ENCODE data around the gene PDE8A. TPM values are rescaled to one million over a fixed set of nuclear protein-coding genes. Genes with fewer than 3 reads are reported as not detected.

The PDE8A gene
- total and polyA plus RNA-seq, 2 of the 4 experiments (the other 2 are of a cell fraction): 32.4 to 35.9 TPM

DNA sequence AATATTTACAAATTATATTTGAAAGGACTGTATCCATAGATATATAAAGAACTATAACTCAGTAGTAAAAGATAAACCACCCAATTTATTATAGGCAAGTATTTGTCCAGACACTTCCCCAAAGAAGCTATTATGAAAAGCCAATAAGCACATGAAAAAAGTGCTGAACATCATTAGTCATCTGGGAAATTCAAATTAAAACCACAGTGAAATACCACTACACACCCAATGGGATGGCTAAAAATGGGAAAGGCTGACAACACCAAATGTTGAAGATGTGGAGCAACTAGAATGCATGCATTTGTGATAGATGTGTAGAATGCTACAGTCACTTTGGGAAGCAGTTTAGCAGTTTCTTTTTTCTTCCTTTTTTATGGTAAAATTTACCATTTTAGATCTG, 147.0 kb downstream of the PDE8A start:
- H3K4me2 ChIP-seq (ENCODE audit: low read depth, low read length): no peak overlapping the region
- TF ChIP-seq POLR2A (IDR thresholded peaks at IDR 0.05; ENCODE audit: low read depth, low read length) (no peak), MAZ (IDR thresholded peaks at IDR 0.05; ENCODE audit: borderline replicate concordance, low read depth, low read length) (no peak), NFE2L2 (IDR thresholded peaks at IDR 0.05; ENCODE audit: low read depth, low read length) (no peak), BHLHE40 (IDR thresholded peaks at IDR 0.05; ENCODE audit: low read depth, low read length) (no peak), RFX5 (IDR thresholded peaks at IDR 0.05; ENCODE audit: low read depth, low read length) (no peak), RAD21 (IDR thresholded peaks at IDR 0.05; ENCODE audit: low read length) (no peak), CEBPB (IDR thresholded peaks at IDR 0.05; ENCODE audit: low read depth, low read length) (no peak), SMC3 (IDR thresholded peaks at IDR 0.05; ENCODE audit: low read depth, low read length) (no peak), MXI1 (IDR thresholded peaks at IDR 0.05; ENCODE audit: borderline replicate concordance, low read depth, low read length) (no peak)
- TF ChIP-seq, protein P1, sequence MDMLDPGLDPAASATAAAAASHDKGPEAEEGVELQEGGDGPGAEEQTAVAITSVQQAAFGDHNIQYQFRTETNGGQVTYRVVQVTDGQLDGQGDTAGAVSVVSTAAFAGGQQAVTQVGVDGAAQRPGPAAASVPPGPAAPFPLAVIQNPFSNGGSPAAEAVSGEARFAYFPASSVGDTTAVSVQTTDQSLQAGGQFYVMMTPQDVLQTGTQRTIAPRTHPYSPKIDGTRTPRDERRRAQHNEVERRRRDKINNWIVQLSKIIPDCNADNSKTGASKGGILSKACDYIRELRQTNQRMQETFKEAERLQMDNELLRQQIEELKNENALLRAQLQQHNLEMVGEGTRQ (IDR thresholded peaks at IDR 0.05; ENCODE audit: low read depth, low read length): no peak
- no peak overlapping the region for H3K27ac ChIP-seq (ENCODE audit: insufficient read depth, low read length)
- no peak overlapping the region for H4K5ac ChIP-seq (ENCODE audit: low read depth, low read length)
- no peaks in the 10 kb centered on the region for H3K9me3 ChIP-seq (ENCODE audit: control insufficient read depth, insufficient read depth, low read length)
- no peak overlapping the region for H2BK120ac ChIP-seq (ENCODE audit: low read depth, low read length)
- no peak overlapping the region for H2BK5ac ChIP-seq (ENCODE audit: low read depth, low read length, poor library complexity, severe bottlenecking)
- peaks cover 19% of the 10 kb centered on the region for H3K36me3 ChIP-seq (ENCODE audit: control insufficient read depth, insufficient read depth, low read length)
- H2BK20ac ChIP-seq (ENCODE audit: low read depth, low read length): no peak overlapping the region
- in situ Hi-C loops (cut with MboI; ENCODE audit: low sequenced_read_pairs): no loop called here
- CTCF ChIA-PET: no interaction called here
- H3K18ac ChIP-seq (ENCODE audit: low read depth, low read length): no peak overlapping the region
- BruUV-seq (replicated peaks): no TSS peak
- H3K9me1 ChIP-seq (ENCODE audit: insufficient read depth, low read length): peaks cover 13% of the 10 kb centered on the region
- H2AK5ac ChIP-seq (ENCODE audit: low read depth, low read length): no peak overlapping the region
- H3K27me3 ChIP-seq (ENCODE audit: control insufficient read depth, insufficient read depth, low read length): no peaks in the 10 kb centered on the region
- POLR2A ChIA-PET (ENCODE audit: unreplicated experiment): no interaction called here
- H3K4me1 ChIP-seq (ENCODE audit: control insufficient read depth, insufficient read depth, low read length): peaks cover 6% of the 10 kb centered on the region
- H3K4ac ChIP-seq (ENCODE audit: low read depth, low read length): no peak overlapping the region
- intact Hi-C loops (cut with micrococcal nuclease): loop anchor here (5.0 kb wide), 1 partner anchor 41 kb away; no protein-coding TSS in a partner anchor
- DNase-seq: no peak
- no peak for ATAC-seq (ENCODE audit: low read depth)
- H4K91ac ChIP-seq (ENCODE audit: insufficient read depth, low read depth, low read length): no peak overlapping the region
- H3K14ac ChIP-seq (replicated peaks; ENCODE audit: low read depth, low read length): no peak overlapping the region
- H2BK15ac ChIP-seq (ENCODE audit: low read depth, low read length): no peak overlapping the region
- peaks cover 12 to 17% of the 10 kb centered on the region in 2 experiments; a peak in 3 of 4 replicates for H3K79me1 ChIP-seq (ENCODE audit: low read depth in 1 of 2, low read length in 2 of 2)
- H2AK9ac ChIP-seq (replicated peaks; ENCODE audit: low read depth, low read length, poor library complexity): no peak overlapping the region
- no peak overlapping the region for H3K4me3 ChIP-seq (ENCODE audit: insufficient read depth, low read depth, low read length)
- H4K8ac ChIP-seq (ENCODE audit: low read depth in 2 of 2, low read length in 2 of 2): no peak overlapping the region
- no peaks in the 10 kb centered on the region for H4K20me1 ChIP-seq (ENCODE audit: insufficient read depth, low read length)
- no peak overlapping the region for H2AFZ ChIP-seq (replicated peaks; ENCODE audit: low read length, poor library complexity)
- dilution Hi-C loops (cut with HindIII; ENCODE audit: low sequenced_read_pairs, unreplicated experiment): no loop called here
- no peak overlapping the region for H3K23ac ChIP-seq (ENCODE audit: low read depth, low read length)
- no peak overlapping the region for H3K9ac ChIP-seq (ENCODE audit: low read depth, low read length)
- H3K56ac ChIP-seq (ENCODE audit: extremely low read depth, insufficient read depth, low read length): no peak overlapping the region
